ENCODE measurements around the gene PTOV1. TPM values are rescaled to one million over a fixed set of nuclear protein-coding genes. Genes with fewer than 3 reads are reported as not detected.
A peak's percentile ranks its signal among the peaks of the same experiment; 100 is the strongest.

Gene PTOV1
- total and polyA plus RNA-seq, 2 of the 8 experiments (the other 6 are each of a cell fraction or from before 2014, with no cell fraction given) = 147 to 251 TPM

DNA sequence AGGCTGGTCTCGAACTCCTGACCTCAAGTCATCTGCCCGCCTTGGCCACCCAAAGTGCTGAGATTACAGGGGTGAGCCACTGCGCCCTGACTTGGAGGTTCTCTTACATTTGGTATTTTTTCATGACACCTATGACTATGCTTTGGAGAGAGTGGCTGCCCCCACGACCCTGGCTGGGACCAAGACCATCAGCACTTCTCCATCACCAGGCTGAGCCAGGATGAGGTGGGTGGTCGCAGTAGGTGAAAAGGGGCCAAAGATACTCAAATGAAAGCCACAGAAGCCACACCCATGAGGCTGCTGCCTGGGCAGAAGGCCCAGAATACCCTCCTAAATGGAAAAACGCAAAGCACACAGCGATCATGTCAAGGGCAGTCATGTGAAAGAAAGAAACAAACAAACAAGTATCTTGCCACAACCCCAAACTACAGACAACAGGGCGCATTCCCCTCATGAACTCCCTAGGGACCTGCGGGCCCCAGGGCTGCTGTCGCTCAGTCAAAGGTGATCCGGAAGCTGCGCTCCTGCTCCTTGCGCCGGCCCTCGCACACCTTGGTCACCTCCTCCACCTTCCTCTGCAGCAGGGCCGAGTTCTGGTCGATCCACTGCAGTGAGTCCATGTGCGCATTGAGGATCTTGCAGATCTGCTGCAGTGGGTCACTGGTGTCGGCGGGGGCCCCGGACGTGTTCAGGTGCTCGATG, 56.9 kb downstream of the PTOV1 start:
- H3K27ac ChIP-seq (ENCODE audit: low read depth, low read length) = no peak overlapping the region
- H4K8ac ChIP-seq (ENCODE audit: extremely low read depth, insufficient read depth, low read length) = no peak overlapping the region
- 93% methylated on average over 23 of the region's 23 CpGs; no CpG with 5 or more reads in 1 of the 2 experiments for WGBS, 2 experiments (ENCODE audit: extremely low coverage in 1 of 2, insufficient coverage in 1 of 2, insufficient read length in 1 of 2, insufficient replicate concordance in 2 of 2, low coverage in 1 of 2, low lambda C conversion rate in 2 of 2, missing lambda C conversion rate in 1 of 2)
- H3K4me2 ChIP-seq (ENCODE audit: insufficient read depth in 1 of 2, low read depth in 2 of 2, low read length in 2 of 2) = no peak overlapping the region
- no peak overlapping the region for H2BK20ac ChIP-seq (ENCODE audit: low read length)
- peaks cover 18 to 41% (median 31%) of the 10 kb centered on the region in 4 experiments; a peak in 7 of 8 replicates for H3K36me3 ChIP-seq (ENCODE audit: control insufficient read depth in 2 of 4, insufficient read depth in 4 of 4, low read length in 3 of 4)
- FAIRE-seq (no peak), DNase-seq (ENCODE audit: low read depth in 1 of 2, low spot score in 2 of 2) (no peak)
- H3K18ac ChIP-seq (ENCODE audit: extremely low read depth, low read length) = no peak overlapping the region
- no peaks in the 10 kb centered on the region; a peak in 1 of 7 replicates for H3K27me3 ChIP-seq (replicated peaks in 1 of 4; ENCODE audit: control insufficient read depth in 3 of 4, extremely low read depth in 1 of 4, insufficient read depth in 3 of 4, low read length in 3 of 4)
- H2AK5ac ChIP-seq (ENCODE audit: low read depth, low read length) = no peak overlapping the region
- H3K79me1 ChIP-seq (ENCODE audit: low read depth, low read length) = peaks cover 7% of the 10 kb centered on the region; the same call in 1 of the 2 replicates
- H3K9ac ChIP-seq (replicated peaks in 1 of 4; ENCODE audit: extremely low read depth in 1 of 4, low read depth in 3 of 4, low read length in 3 of 4) = 0 out of 7 replicates have a peak overlapping the region, but pooled peaks of 1 of the 4 experiments have one; percentile 7
- H2BK5ac ChIP-seq (ENCODE audit: low read depth, low read length) = 0 out of 2 replicates have a peak overlapping the region, but pooled peaks have one; percentile 21
- no peak overlapping the region for H2AFZ ChIP-seq (ENCODE audit: low read length)
- H2BK120ac ChIP-seq (replicated peaks; ENCODE audit: low read depth, low read length) = no peak overlapping the region
- H3K79me2 ChIP-seq (ENCODE audit: control insufficient read depth in 1 of 2, insufficient read depth in 2 of 2, low read length in 2 of 2) = peaks cover 0 to 17% of the 10 kb centered on the region in 2 experiments; a peak in 1 of 4 replicates
- H4K20me1 ChIP-seq (replicated peaks in 1 of 2; ENCODE audit: control insufficient read depth in 1 of 2, insufficient read depth in 2 of 2, low read length in 2 of 2) = peaks cover 34 to 36% of the 10 kb centered on the region in 2 experiments
- H2BK15ac ChIP-seq (ENCODE audit: low read length) = no peak overlapping the region
- no peak overlapping the region for H3K4me3 ChIP-seq (ENCODE audit: extremely low read depth in 1 of 4, insufficient read depth in 2 of 4, low read depth in 3 of 4, low read length in 4 of 4)
- H3K9me3 ChIP-seq (ENCODE audit: insufficient read depth in 2 of 2, low read depth in 1 of 2, low read length in 1 of 2) = no peaks in the 10 kb centered on the region
- no peak overlapping the region for H3K56ac ChIP-seq (replicated peaks; ENCODE audit: insufficient read length, low read depth, low read length)
- no peak overlapping the region for H3K4ac ChIP-seq (replicated peaks; ENCODE audit: insufficient read length, low read depth, low read length)
- H3K14ac ChIP-seq (ENCODE audit: insufficient read length) = no peak overlapping the region
- no peak overlapping the region for H2BK12ac ChIP-seq (ENCODE audit: low read depth, low read length)
- CTCF ChIA-PET (ENCODE audit: partially characterized antibody) = interaction anchor here (0.6 to 4.8 kb wide), 7 partner anchors 10 to 852 kb away, joined by 3 to 20 read pairs (median 3); partner anchors contain the start of gene IL4I1
- H4K5ac ChIP-seq (ENCODE audit: insufficient read length, low read depth, low read length) = no peak overlapping the region
- no peak overlapping the region for H3K23ac ChIP-seq (ENCODE audit: insufficient read length)
- TF ChIP-seq, protein P1, sequence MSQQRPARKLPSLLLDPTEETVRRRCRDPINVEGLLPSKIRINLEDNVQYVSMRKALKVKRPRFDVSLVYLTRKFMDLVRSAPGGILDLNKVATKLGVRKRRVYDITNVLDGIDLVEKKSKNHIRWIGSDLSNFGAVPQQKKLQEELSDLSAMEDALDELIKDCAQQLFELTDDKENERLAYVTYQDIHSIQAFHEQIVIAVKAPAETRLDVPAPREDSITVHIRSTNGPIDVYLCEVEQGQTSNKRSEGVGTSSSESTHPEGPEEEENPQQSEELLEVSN (IDR thresholded peaks at IDR 0.05) = no peak
- no peak for TF ChIP-seq TEAD4 (IDR thresholded peaks at IDR 0.05; ENCODE audit: low read depth, low read length)
- TF ChIP-seq HDAC6 (IDR thresholded peaks at IDR 0.05; ENCODE audit: low read depth, low read length) = no peak
- TF ChIP-seq CREB1 (IDR thresholded peaks at IDR 0.05) = no peak
- TF ChIP-seq NANOG (IDR thresholded peaks at IDR 0.05; ENCODE audit: insufficient read depth, low read depth, low read length, poor library complexity, severe bottlenecking) = no peak
- TF ChIP-seq KDM1A (IDR thresholded peaks at IDR 0.05; ENCODE audit: borderline replicate concordance, low read length) = no peak
- TF ChIP-seq ZNF274 (IDR thresholded peaks at IDR 0.05; ENCODE audit: borderline replicate concordance, extremely low read depth, low read length) = no peak
- TF ChIP-seq CEBPB (IDR thresholded peaks at IDR 0.05; ENCODE audit: low read depth, low read length) = no peak
- no peak overlapping the region for H4K91ac ChIP-seq (replicated peaks; ENCODE audit: insufficient read length, low read length)
- POLR2A ChIA-PET (ENCODE audit: partially characterized antibody) = interaction anchor here (0.7 to 19.2 kb wide), 8 partner anchors 12 to 223 kb away, joined by 3 to 373 read pairs (median 6); partner anchors contain the start of genes AKT1S1, ATF5, IL4I1 and NUP62
- peaks cover 0 to 6% (median 3%) of the 10 kb centered on the region in 4 experiments; a peak in 3 of 7 replicates for H3K4me1 ChIP-seq (replicated peaks in 1 of 4; ENCODE audit: control insufficient read depth in 3 of 4, insufficient read depth in 4 of 4, low read length in 3 of 4)
- H3K23me2 ChIP-seq (ENCODE audit: low read depth, low read length) = no peaks in the 10 kb centered on the region

All from H1 (cell line).